Measurements from ENCODE around the gene TNN.

TNN gene

GRCh38 chr1:175169286-175170018 is 101.8 kb downstream of the TNN start:
- TF ChIP-seq CTCF (IDR thresholded peaks at IDR 0.05) = no peak
- H3K27me3 ChIP-seq = no peaks in the 10 kb centered on the region
- no peak overlapping the region for H3K4me3 ChIP-seq (ENCODE audit: low read depth in 1 of 2, low read length in 1 of 2)
- peaks cover 69% of the 10 kb centered on the region for H3K36me3 ChIP-seq
- H3K4me1 ChIP-seq (ENCODE audit: control insufficient read depth in 1 of 2, insufficient read depth in 1 of 2, low read depth in 1 of 2, low read length in 1 of 2) = peaks cover 15 to 16% of the 10 kb centered on the region in 2 experiments
- H3K27ac ChIP-seq = no peak overlapping the region
- no peaks in the 10 kb centered on the region for H3K9me3 ChIP-seq

- TF ChIP-seq CTCF (IDR thresholded peaks at IDR 0.05) = no peak
- Histone ChIP-seq H3K27ac (no peak overlapping the region), H3K9me3 (no peaks in the 10 kb centered on the region), H3K4me1 (ENCODE audit: control insufficient read depth in 1 of 2, insufficient read depth in 1 of 2, low read depth in 1 of 2, low read length in 1 of 2) (peaks cover 15 to 16% of the 10 kb centered on the region in 2 experiments), H3K4me3 (ENCODE audit: low read depth in 1 of 2, low read length in 1 of 2) (no peak overlapping the region), H3K27me3 (no peaks in the 10 kb centered on the region), H3K36me3 (peaks cover 54% of the 10 kb centered on the region)
Observed at GRCh38 chr1:175171036-175171913, 103.6 kb downstream of the TNN start.

GRCh38 chr1:175172503-175172902 is 104.9 kb downstream of the TNN start:
- Histone ChIP-seq H3K27ac (peak overlapping the region; percentile 25), H3K4me3 (ENCODE audit: low read depth in 1 of 2, low read length in 1 of 2) (no peak overlapping the region), H3K27me3 (no peaks in the 10 kb centered on the region), H3K4me1 (ENCODE audit: control insufficient read depth in 1 of 2, insufficient read depth in 1 of 2, low read depth in 1 of 2, low read length in 1 of 2) (peaks cover 12 to 13% of the 10 kb centered on the region in 2 experiments), H3K9me3 (no peaks in the 10 kb centered on the region), H3K36me3 (peaks cover 54% of the 10 kb centered on the region)
- TF ChIP-seq CTCF (IDR thresholded peaks at IDR 0.05) = no peak

GRCh38 chr1:175173531-175173930 is 105.9 kb downstream of the TNN start:
- Histone ChIP-seq H3K4me1 (ENCODE audit: control insufficient read depth in 1 of 2, insufficient read depth in 1 of 2, low read depth in 1 of 2, low read length in 1 of 2) (peaks cover 3 to 5% of the 10 kb centered on the region in 2 experiments), H3K4me3 (ENCODE audit: low read depth in 1 of 2, low read length in 1 of 2) (no peak overlapping the region), H3K9me3 (no peaks in the 10 kb centered on the region), H3K27me3 (no peaks in the 10 kb centered on the region), H3K27ac (no peak overlapping the region), H3K36me3 (peaks cover 61% of the 10 kb centered on the region)
- no peak for TF ChIP-seq CTCF (IDR thresholded peaks at IDR 0.05)

- no peak for TF ChIP-seq CTCF (IDR thresholded peaks at IDR 0.05)
- Histone ChIP-seq H3K9me3 (no peaks in the 10 kb centered on the region), H3K36me3 (peaks cover 58% of the 10 kb centered on the region), H3K4me3 (ENCODE audit: low read depth in 1 of 2, low read length in 1 of 2) (no peak overlapping the region), H3K27me3 (no peaks in the 10 kb centered on the region), H3K4me1 (ENCODE audit: control insufficient read depth in 1 of 2, insufficient read depth in 1 of 2, low read depth in 1 of 2, low read length in 1 of 2) (peaks cover 0 to 2% of the 10 kb centered on the region in 2 experiments), H3K27ac (no peak overlapping the region)
Observed at GRCh38 chr1:175174309-175175102, 106.9 kb downstream of the TNN start.
